HepG2 (cell line): ENCODE results near the gene JAGN1. TPM values are rescaled to one million over a fixed set of nuclear protein-coding genes. Genes with fewer than 3 reads are reported as not detected.

Experiments used
- CEBPB ChIP-seq: IDR thresholded peaks from 2 replicates; pipeline ENCODE4 v1.6.1; 2011; ENCODE audit warnings: low read depth, low read length, improper control_type of control experiment, borderline replicate concordance
- FOSL2 ChIP-seq: sonication (generic); formaldehyde crosslinking; IDR thresholded peaks from 2 replicates; pipeline ENCODE4 v1.4.0; 2020; ENCODE audit warnings: missing genetic modification reagents
- KAT8 ChIP-seq: IDR thresholded peaks from 2 replicates; pipeline ENCODE4 v1.6.1; 2016; ENCODE audit warnings: missing genetic modification reagents, missing compliant biosample characterization
- MYNN ChIP-seq: sonication (generic); formaldehyde crosslinking; IDR thresholded peaks from 2 replicates; pipeline ENCODE4 v1.4.0; 2020; ENCODE audit warnings: mild to moderate bottlenecking, low read depth, missing genetic modification reagents
- NFE2 ChIP-seq: sonication (generic); formaldehyde crosslinking; IDR thresholded peaks from 2 replicates; pipeline ENCODE4 v1.4.0; 2020; ENCODE audit warnings: missing genetic modification reagents
- PHF5A ChIP-seq: IDR thresholded peaks from one replicate; pipeline ENCODE4 v1.6.1; 2018; ENCODE audit warnings: low read depth, missing genetic modification reagents; ENCODE audit not compliant: unreplicated experiment
- SOX6 ChIP-seq, 2 experiments: fragments of 450-650 bp in 1 of 2; sonication (generic) in 1 of 2; formaldehyde crosslinking in 1 of 2; IDR thresholded peaks; 2 replicates each; pipeline versions ENCODE4 v1.4.0 to v1.6.1; 2017 to 2020; ENCODE audit warnings: antibody characterized with exemption in 1 of 2, mild to moderate bottlenecking in 1 of 2, missing genetic modification reagents in 1 of 2
- ZFY ChIP-seq: sonication (generic); formaldehyde crosslinking; IDR thresholded peaks from 2 replicates; pipeline ENCODE4 v1.4.0; 2020; ENCODE audit warnings: missing genetic modification reagents
- ZMYM2 ChIP-seq: sonication (generic); formaldehyde crosslinking; IDR thresholded peaks from 2 replicates; pipeline ENCODE4 v1.8.0; 2022; ENCODE audit warnings: mild to moderate bottlenecking, missing genetic modification reagents
- ZNF3 ChIP-seq: IDR thresholded peaks from 2 replicates; pipeline ENCODE4 v1.7.0; 2017; ENCODE audit warnings: inconsistent platforms
- ZNF549 ChIP-seq: sonication (generic); formaldehyde crosslinking; IDR thresholded peaks from 2 replicates; pipeline ENCODE4 v1.5.0; 2020; ENCODE audit warnings: missing genetic modification reagents
- polyA plus RNA-seq, 8 experiments: library from polyadenylated mRNA; depleted of rRNA in 3 of 8; stranded (reverse) in 7 of 8; unstranded in 1 of 8; fragments of >200 nt; fragmentation: Illumina TruSeq in 4 of 8; extraction: Trizol in 4 of 8; gene quantifications; 2 replicates each; pipeline versions ENCODE4 v1.2.1 to v1.2.3, GENCODE V29; 2011 to 2016; ENCODE audit warnings: low read depth in 4 of 8, missing spikeins in 1 of 8, mixed read lengths in 1 of 8; ENCODE audit not compliant: insufficient read depth in 1 of 8
- total RNA-seq, 5 experiments: library from RNA; depleted of rRNA; stranded (reverse); fragments of >200 nt; fragmentation: Illumina TruSeq; extraction: Trizol; gene quantifications; 2 replicates each; pipeline ENCODE4 v1.2.3, GENCODE V29; 2016; ENCODE audit warnings: low read depth in 1 of 5
- TF ChIP-seq, protein P1 (sequence below): sonication (generic); formaldehyde crosslinking; IDR thresholded peaks from 2 replicates; pipeline ENCODE4 v1.9.0; 2021; ENCODE audit warnings: mild to moderate bottlenecking, missing genetic modification reagents
- TF ChIP-seq, protein P2 (sequence below): sonication (generic); formaldehyde crosslinking; IDR thresholded peaks from 2 replicates; pipeline ENCODE4 v1.4.0; 2020; ENCODE audit warnings: missing genetic modification reagents
- TF ChIP-seq, protein P3 (sequence below), 2 experiments: sonication (generic) in 1 of 2; formaldehyde crosslinking in 1 of 2; IDR thresholded peaks; 2 replicates each; pipeline versions ENCODE4 v1.4.0 to v1.6.1; 2018 to 2020; ENCODE audit warnings: missing genetic modification reagents in 2 of 2, borderline replicate concordance in 1 of 2, low read depth in 1 of 2, mild to moderate bottlenecking in 1 of 2, missing biosample characterization in 1 of 2
- TF ChIP-seq, protein P4 (sequence below), 2 experiments: fragments of 450-650 bp in 1 of 2; sonication (generic) in 1 of 2; formaldehyde crosslinking; IDR thresholded peaks; 2 replicates each; pipeline versions ENCODE4 v1.5.0 to v1.8.0; 2020 to 2022; ENCODE audit warnings: mild to moderate bottlenecking in 1 of 2, missing genetic modification reagents in 1 of 2

JAGN1 gene
- total and polyA plus RNA-seq, 2 of the 13 experiments (the other 11 are each of a cell fraction or from before 2014, with no cell fraction given): 49.9 to 50.9 TPM

GRCh38 chr3:9898467-9899241 lies 8.2 kb downstream of the JAGN1 start (continued):
- TF ChIP-seq, protein P1, sequence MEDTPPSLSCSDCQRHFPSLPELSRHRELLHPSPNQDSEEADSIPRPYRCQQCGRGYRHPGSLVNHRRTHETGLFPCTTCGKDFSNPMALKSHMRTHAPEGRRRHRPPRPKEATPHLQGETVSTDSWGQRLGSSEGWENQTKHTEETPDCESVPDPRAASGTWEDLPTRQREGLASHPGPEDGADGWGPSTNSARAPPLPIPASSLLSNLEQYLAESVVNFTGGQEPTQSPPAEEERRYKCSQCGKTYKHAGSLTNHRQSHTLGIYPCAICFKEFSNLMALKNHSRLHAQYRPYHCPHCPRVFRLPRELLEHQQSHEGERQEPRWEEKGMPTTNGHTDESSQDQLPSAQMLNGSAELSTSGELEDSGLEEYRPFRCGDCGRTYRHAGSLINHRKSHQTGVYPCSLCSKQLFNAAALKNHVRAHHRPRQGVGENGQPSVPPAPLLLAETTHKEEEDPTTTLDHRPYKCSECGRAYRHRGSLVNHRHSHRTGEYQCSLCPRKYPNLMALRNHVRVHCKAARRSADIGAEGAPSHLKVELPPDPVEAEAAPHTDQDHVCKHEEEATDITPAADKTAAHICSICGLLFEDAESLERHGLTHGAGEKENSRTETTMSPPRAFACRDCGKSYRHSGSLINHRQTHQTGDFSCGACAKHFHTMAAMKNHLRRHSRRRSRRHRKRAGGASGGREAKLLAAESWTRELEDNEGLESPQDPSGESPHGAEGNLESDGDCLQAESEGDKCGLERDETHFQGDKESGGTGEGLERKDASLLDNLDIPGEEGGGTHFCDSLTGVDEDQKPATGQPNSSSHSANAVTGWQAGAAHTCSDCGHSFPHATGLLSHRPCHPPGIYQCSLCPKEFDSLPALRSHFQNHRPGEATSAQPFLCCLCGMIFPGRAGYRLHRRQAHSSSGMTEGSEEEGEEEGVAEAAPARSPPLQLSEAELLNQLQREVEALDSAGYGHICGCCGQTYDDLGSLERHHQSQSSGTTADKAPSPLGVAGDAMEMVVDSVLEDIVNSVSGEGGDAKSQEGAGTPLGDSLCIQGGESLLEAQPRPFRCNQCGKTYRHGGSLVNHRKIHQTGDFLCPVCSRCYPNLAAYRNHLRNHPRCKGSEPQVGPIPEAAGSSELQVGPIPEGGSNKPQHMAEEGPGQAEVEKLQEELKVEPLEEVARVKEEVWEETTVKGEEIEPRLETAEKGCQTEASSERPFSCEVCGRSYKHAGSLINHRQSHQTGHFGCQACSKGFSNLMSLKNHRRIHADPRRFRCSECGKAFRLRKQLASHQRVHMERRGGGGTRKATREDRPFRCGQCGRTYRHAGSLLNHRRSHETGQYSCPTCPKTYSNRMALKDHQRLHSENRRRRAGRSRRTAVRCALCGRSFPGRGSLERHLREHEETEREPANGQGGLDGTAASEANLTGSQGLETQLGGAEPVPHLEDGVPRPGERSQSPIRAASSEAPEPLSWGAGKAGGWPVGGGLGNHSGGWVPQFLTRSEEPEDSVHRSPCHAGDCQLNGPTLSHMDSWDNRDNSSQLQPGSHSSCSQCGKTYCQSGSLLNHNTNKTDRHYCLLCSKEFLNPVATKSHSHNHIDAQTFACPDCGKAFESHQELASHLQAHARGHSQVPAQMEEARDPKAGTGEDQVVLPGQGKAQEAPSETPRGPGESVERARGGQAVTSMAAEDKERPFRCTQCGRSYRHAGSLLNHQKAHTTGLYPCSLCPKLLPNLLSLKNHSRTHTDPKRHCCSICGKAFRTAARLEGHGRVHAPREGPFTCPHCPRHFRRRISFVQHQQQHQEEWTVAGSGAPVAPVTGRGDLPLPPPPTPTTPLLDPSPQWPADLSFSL (CRISPR knock-in tag): peak; percentile 82
- TF ChIP-seq ZNF549 (CRISPR knock-in tag) (no peak), ZMYM2 (CRISPR knock-in tag) (no peak), PHF5A (CRISPR knock-in tag) (no peak), ZFY (CRISPR knock-in tag) (peak; percentile 39; the same call in 1 of the 2 replicates), NFE2 (no peak), FOSL2 (CRISPR knock-in tag) (peak; percentile 24; the same call in 1 of the 2 replicates), ZNF3 (0 out of 2 replicates have a peak, but pooled peaks have one; percentile 39), SOX6 (IDR thresholded peaks at IDR 0.05) (no peak), SOX6 (CRISPR knock-in tag; IDR thresholded peaks at IDR 0.05) (no peak), CEBPB (peak; percentile 56; the same call in 1 of the 2 replicates), KAT8 (CRISPR knock-in tag) (0 out of 2 replicates have a peak, but pooled peaks have one; percentile 15), MYNN (CRISPR knock-in tag) (no peak)
- TF ChIP-seq, protein P2, sequence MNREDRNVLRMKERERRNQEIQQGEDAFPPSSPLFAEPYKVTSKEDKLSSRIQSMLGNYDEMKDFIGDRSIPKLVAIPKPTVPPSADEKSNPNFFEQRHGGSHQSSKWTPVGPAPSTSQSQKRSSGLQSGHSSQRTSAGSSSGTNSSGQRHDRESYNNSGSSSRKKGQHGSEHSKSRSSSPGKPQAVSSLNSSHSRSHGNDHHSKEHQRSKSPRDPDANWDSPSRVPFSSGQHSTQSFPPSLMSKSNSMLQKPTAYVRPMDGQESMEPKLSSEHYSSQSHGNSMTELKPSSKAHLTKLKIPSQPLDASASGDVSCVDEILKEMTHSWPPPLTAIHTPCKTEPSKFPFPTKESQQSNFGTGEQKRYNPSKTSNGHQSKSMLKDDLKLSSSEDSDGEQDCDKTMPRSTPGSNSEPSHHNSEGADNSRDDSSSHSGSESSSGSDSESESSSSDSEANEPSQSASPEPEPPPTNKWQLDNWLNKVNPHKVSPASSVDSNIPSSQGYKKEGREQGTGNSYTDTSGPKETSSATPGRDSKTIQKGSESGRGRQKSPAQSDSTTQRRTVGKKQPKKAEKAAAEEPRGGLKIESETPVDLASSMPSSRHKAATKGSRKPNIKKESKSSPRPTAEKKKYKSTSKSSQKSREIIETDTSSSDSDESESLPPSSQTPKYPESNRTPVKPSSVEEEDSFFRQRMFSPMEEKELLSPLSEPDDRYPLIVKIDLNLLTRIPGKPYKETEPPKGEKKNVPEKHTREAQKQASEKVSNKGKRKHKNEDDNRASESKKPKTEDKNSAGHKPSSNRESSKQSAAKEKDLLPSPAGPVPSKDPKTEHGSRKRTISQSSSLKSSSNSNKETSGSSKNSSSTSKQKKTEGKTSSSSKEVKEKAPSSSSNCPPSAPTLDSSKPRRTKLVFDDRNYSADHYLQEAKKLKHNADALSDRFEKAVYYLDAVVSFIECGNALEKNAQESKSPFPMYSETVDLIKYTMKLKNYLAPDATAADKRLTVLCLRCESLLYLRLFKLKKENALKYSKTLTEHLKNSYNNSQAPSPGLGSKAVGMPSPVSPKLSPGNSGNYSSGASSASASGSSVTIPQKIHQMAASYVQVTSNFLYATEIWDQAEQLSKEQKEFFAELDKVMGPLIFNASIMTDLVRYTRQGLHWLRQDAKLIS (CRISPR knock-in tag): no peak
- TF ChIP-seq, protein P3, sequence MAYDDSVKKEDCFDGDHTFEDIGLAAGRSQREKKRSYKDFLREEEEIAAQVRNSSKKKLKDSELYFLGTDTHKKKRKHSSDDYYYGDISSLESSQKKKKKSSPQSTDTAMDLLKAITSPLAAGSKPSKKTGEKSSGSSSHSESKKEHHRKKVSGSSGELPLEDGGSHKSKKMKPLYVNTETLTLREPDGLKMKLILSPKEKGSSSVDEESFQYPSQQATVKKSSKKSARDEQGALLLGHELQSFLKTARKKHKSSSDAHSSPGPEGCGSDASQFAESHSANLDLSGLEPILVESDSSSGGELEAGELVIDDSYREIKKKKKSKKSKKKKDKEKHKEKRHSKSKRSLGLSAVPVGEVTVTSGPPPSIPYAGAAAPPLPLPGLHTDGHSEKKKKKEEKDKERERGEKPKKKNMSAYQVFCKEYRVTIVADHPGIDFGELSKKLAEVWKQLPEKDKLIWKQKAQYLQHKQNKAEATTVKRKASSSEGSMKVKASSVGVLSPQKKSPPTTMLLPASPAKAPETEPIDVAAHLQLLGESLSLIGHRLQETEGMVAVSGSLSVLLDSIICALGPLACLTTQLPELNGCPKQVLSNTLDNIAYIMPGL (CRISPR knock-in tag; IDR thresholded peaks at IDR 0.05; ENCODE audit: borderline replicate concordance in 1 of 2, low read depth in 1 of 2): peak in 1 of 2 experiments; percentile 6; a peak in 1 of 4 replicates
- TF ChIP-seq, protein P4, sequence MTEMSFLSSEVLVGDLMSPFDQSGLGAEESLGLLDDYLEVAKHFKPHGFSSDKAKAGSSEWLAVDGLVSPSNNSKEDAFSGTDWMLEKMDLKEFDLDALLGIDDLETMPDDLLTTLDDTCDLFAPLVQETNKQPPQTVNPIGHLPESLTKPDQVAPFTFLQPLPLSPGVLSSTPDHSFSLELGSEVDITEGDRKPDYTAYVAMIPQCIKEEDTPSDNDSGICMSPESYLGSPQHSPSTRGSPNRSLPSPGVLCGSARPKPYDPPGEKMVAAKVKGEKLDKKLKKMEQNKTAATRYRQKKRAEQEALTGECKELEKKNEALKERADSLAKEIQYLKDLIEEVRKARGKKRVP (CRISPR knock-in tag; IDR thresholded peaks at IDR 0.05): 0 out of 4 replicates have a peak, but pooled peaks of 1 of the 2 experiments have one; percentile 5
